Ishikawa (cell line): ENCODE results near the gene SOX5.

Source experiments
- CEBPB ChIP-seq: IDR thresholded peaks from 2 replicates; pipeline ENCODE4 v1.6.1; 2012
- EGR1 ChIP-seq: IDR thresholded peaks from 2 replicates; pipeline ENCODE4 v1.6.1; 2012
- EP300 ChIP-seq: IDR thresholded peaks from 2 replicates; pipeline ENCODE4 v1.6.1; 2012; ENCODE audit warnings: borderline replicate concordance
- RAD21 ChIP-seq: IDR thresholded peaks from 2 replicates; pipeline ENCODE4 v1.6.1; 2012; ENCODE audit warnings: low read depth

DNA sequence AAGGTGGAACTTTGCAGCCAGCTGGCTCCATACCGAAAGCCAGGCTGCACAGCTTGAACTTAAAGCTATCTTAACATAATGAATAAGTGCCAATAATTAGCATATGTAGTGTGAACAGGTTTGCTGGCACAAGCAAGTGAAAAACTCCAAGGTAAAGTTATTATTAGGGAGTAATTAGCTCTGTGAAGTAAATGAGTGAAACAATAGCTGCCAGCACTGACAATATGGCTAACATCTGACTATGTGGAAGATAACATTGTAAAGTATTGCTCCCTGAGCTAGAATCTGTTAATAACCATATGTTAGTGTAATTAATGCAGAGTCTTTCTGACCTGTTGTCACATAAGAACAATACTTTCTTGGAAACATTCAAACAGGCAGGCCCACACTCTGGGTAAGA, 246.4 kb downstream of the SOX5 start:
- no peak for TF ChIP-seq EP300
- TF ChIP-seq CEBPB: no peak
- no peak for TF ChIP-seq RAD21
- no peak for TF ChIP-seq EGR1
